WERI-Rb-1 (cell line): Measurements from ENCODE around the gene PHGDH.

Experiments
- DNase-seq: peaks from one replicate; pipeline ENCODE4 v3.0.0-alpha.2; 2020
- H3K27ac ChIP-seq: fragments of 250-450 bp; sonication (Bioruptor Pico); 2 replicates; pipeline ENCODE4 v1.5.1; 2020; ENCODE audit warnings: mild to moderate bottlenecking, moderate library complexity
- H3K27me3 ChIP-seq: fragments of 250-450 bp; sonication (Bioruptor Pico); 2 replicates; pipeline ENCODE4 v1.5.1; 2021; ENCODE audit warnings: mild to moderate bottlenecking, low read depth, moderate library complexity; ENCODE audit not compliant: insufficient read depth, severe bottlenecking
- H3K36me3 ChIP-seq: fragments of 250-450 bp; sonication (Bioruptor Pico); 2 replicates; pipeline ENCODE4 v1.5.1; 2020; ENCODE audit warnings: mild to moderate bottlenecking, moderate library complexity
- H3K4me3 ChIP-seq: 2 replicates; pipeline ENCODE4 v1.5.1; 2011; ENCODE audit warnings: low read depth, mild to moderate bottlenecking, control low read depth, low read length
- H3K9me3 ChIP-seq: fragments of 250-450 bp; sonication (Bioruptor Pico); 2 replicates; pipeline ENCODE4 v1.5.1; 2021; ENCODE audit warnings: mild to moderate bottlenecking, moderate library complexity; ENCODE audit not compliant: severe bottlenecking
- TF ChIP-seq, protein P1 (sequence below): IDR thresholded peaks from 2 replicates; pipeline ENCODE4 v1.5.1; 2011; ENCODE audit warnings: low read depth, mild to moderate bottlenecking, control low read depth, inconsistent platforms, low read length

The PHGDH gene

DNA sequence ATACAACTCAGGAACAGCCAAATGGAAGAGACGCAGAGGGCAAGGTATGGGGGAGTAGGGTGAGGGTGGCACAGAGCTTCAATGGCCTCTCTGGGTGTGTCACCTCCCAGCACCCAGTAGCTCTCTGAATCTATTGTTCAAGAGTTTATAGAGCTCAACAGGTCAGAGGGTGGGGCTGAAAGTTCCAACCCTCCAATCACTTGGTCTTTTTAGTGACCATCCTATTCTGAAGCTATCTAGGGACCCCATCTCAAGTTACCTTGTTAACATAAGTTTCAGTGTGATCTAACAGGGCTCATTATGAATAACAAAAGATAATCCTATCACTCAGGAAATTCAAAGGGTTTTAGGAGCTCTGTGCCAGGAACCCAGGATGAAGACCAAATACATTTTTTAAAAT, 32.5 kb upstream of the PHGDH start:
- H3K9me3 ChIP-seq: no peaks in the 10 kb centered on the region
- no peaks in the 10 kb centered on the region for H3K36me3 ChIP-seq
- TF ChIP-seq, protein P1, sequence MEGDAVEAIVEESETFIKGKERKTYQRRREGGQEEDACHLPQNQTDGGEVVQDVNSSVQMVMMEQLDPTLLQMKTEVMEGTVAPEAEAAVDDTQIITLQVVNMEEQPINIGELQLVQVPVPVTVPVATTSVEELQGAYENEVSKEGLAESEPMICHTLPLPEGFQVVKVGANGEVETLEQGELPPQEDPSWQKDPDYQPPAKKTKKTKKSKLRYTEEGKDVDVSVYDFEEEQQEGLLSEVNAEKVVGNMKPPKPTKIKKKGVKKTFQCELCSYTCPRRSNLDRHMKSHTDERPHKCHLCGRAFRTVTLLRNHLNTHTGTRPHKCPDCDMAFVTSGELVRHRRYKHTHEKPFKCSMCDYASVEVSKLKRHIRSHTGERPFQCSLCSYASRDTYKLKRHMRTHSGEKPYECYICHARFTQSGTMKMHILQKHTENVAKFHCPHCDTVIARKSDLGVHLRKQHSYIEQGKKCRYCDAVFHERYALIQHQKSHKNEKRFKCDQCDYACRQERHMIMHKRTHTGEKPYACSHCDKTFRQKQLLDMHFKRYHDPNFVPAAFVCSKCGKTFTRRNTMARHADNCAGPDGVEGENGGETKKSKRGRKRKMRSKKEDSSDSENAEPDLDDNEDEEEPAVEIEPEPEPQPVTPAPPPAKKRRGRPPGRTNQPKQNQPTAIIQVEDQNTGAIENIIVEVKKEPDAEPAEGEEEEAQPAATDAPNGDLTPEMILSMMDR: no peak
- no peaks in the 10 kb centered on the region for H3K27me3 ChIP-seq
- H3K4me3 ChIP-seq: no peak overlapping the region
- H3K27ac ChIP-seq: no peak overlapping the region
- DNase-seq: no peak

DNA sequence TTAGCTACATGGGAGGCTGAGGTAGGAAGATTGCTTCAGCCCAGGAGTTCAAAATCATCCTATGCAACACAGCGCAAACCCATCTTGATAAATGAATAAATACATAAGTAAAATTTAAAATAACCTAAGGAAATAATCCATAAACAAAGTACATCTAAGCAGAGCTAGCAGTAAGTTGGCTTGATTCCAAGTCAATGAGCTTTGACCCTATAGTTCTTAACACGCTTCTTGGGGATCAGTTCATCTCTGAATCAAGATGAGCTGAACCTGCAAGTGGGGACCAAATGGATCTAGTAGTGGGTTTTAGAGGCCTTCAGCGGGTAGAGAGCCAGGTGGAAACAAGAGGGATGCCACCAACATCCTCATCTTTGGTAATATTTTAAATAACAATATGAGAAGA, 31.5 kb upstream of the PHGDH start:
- no peaks in the 10 kb centered on the region for H3K27me3 ChIP-seq
- H3K27ac ChIP-seq: no peak overlapping the region
- H3K36me3 ChIP-seq: no peaks in the 10 kb centered on the region
- no peak for DNase-seq
- no peak overlapping the region for H3K4me3 ChIP-seq
- no peaks in the 10 kb centered on the region for H3K9me3 ChIP-seq
- TF ChIP-seq, protein P1: no peak

DNA sequence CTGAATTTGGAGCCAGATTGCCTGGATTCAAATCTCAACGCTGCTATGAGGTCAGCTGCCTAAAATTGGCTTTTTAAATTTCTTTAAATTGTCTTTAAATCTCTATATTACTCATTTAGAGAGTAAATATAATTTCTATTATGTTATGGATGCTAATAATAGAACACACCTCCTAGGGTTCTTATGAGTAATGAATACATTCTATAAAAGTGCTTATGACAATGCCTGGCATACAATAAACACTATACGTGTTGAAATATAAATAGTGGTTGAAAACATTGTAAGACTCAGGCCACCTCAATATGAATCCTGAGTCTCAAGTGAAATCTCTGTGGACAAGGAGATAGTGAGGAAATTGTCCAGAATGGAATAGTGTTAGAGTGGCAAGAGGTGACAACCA, 31.0 kb upstream of the PHGDH start:
- TF ChIP-seq, protein P1: no peak
- Histone ChIP-seq H3K4me3 (no peak overlapping the region), H3K27me3 (no peaks in the 10 kb centered on the region), H3K36me3 (no peaks in the 10 kb centered on the region), H3K27ac (no peak overlapping the region), H3K9me3 (no peaks in the 10 kb centered on the region)
- no peak for DNase-seq

DNA sequence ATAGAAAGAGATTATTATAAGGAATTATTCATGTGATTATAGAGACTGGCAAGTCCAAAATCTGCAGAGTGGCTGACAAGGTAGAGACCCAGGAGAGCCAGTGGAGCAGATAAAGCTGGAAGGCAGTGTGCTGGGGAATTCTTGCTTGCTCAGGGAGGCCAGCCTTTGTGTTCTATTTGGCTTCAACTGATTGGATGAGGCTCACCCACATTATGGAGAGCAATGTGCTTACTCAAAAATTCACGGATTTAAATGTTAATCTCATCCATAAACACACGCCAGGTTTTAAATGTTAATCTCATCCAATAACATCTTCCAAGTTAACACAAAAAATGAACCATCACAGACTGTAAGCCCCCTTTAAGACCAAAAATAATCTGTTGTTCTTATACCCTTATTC, 30.2 kb upstream of the PHGDH start:
- Histone ChIP-seq H3K4me3 (no peak overlapping the region), H3K36me3 (no peaks in the 10 kb centered on the region), H3K9me3 (no peaks in the 10 kb centered on the region), H3K27me3 (no peaks in the 10 kb centered on the region), H3K27ac (no peak overlapping the region)
- DNase-seq: no peak
- TF ChIP-seq, protein P1: no peak

DNA sequence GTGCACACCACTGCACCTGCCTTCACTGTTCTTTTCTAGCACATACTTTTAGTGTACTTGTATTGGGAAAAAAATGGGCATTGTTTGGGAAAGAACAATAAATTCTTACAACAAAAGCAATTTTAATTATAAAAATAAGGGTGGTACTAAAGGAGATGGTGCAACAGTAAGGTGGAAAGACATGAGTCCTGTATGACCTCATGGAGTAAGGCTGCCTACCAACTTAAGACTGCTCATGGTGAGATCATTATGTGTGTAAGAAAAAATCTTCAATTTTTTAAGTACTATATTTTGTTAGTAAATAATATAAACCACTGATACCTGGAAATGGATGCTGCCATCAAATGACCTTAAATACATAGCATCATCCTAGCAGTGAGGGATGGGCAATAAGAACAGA, 29.6 kb upstream of the PHGDH start:
- TF ChIP-seq, protein P1: no peak
- Histone ChIP-seq H3K9me3 (no peaks in the 10 kb centered on the region), H3K4me3 (no peak overlapping the region), H3K27me3 (no peaks in the 10 kb centered on the region), H3K27ac (no peak overlapping the region), H3K36me3 (no peaks in the 10 kb centered on the region)
- DNase-seq: no peak

DNA sequence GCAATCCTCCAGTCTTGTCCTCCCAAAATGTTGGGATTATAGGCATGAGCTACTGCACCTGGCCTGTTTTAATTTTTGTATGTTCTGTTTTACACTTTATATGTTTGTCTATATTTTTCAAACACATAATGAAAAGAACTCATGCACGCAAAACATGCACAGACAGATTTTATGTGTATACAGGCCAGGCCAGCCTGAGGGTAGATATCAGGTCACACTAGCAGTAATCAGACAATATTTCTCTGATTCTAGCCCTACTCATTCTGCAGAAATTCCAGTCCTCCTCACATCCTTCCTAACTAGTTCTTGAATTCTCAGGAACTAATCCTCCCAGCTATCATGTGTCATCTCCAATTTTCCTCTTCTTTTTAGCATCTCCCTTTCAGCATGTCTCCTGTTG, 27.8 kb upstream of the PHGDH start:
- Histone ChIP-seq H3K4me3 (no peak overlapping the region), H3K36me3 (no peaks in the 10 kb centered on the region), H3K27ac (no peak overlapping the region), H3K9me3 (no peaks in the 10 kb centered on the region), H3K27me3 (no peaks in the 10 kb centered on the region)
- no peak for DNase-seq
- TF ChIP-seq, protein P1: no peak
